Measurements from ENCODE around the gene SLC38A3. TPM values are rescaled to one million over a fixed set of nuclear protein-coding genes. Genes with fewer than 3 reads are reported as not detected.

Gene SLC38A3
- total RNA-seq, 2 experiments from 2014 or later = 0.22 TPM; not detected in 1

DNA sequence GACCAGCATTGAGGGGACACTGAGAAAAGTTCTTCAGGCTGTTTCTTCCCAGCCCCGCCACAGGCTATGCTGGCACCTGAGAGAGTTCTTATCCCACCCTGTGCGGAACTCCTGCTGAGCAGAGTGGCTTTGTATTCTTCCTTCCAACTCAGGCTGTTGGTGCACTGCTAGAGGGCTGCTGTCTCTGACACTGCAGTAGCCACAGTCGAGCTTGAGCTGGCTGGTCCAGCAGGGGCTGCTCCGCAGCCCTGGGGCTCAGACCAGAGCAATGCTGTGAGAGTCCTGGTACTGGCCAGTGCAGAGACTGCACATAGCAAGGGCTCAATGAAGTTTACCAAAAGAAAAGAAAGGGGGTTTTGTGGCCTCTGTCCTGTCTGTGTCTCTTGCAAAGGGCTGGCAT, 34.6 kb downstream of the SLC38A3 start:
- Mint-ChIP-seq H3K4me1 (ENCODE audit: low read depth) (peaks cover 63% of the 10 kb centered on the region), H3K27ac (peak overlapping the region; percentile 95), H3K36me3 (ENCODE audit: low read depth) (peaks cover 26% of the 10 kb centered on the region), H3K9me3 (no peaks in the 10 kb centered on the region), H3K4me3 (peak overlapping the region; percentile 91), H3K27me3 (no peaks in the 10 kb centered on the region)
- TF ChIP-seq, protein P1, sequence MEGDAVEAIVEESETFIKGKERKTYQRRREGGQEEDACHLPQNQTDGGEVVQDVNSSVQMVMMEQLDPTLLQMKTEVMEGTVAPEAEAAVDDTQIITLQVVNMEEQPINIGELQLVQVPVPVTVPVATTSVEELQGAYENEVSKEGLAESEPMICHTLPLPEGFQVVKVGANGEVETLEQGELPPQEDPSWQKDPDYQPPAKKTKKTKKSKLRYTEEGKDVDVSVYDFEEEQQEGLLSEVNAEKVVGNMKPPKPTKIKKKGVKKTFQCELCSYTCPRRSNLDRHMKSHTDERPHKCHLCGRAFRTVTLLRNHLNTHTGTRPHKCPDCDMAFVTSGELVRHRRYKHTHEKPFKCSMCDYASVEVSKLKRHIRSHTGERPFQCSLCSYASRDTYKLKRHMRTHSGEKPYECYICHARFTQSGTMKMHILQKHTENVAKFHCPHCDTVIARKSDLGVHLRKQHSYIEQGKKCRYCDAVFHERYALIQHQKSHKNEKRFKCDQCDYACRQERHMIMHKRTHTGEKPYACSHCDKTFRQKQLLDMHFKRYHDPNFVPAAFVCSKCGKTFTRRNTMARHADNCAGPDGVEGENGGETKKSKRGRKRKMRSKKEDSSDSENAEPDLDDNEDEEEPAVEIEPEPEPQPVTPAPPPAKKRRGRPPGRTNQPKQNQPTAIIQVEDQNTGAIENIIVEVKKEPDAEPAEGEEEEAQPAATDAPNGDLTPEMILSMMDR (IDR thresholded peaks at IDR 0.05) = no peak
- ATAC-seq (no peak), DNase-seq (no peak)
- CTCF ChIA-PET = interaction anchor here (0.9 to 8.0 kb wide), 3 partner anchors 8 to 47 kb away, joined by 3 to 239 read pairs (median 8); partner anchors contain the start of gene GNAI2
- POLR2A ChIA-PET = interaction anchor here (1.0 kb wide), 1 partner anchor 12 kb away, joined by 3 read pairs; no protein-coding TSS in a partner anchor
- intact Hi-C loops (cut with micrococcal nuclease) = no loop called here

DNA sequence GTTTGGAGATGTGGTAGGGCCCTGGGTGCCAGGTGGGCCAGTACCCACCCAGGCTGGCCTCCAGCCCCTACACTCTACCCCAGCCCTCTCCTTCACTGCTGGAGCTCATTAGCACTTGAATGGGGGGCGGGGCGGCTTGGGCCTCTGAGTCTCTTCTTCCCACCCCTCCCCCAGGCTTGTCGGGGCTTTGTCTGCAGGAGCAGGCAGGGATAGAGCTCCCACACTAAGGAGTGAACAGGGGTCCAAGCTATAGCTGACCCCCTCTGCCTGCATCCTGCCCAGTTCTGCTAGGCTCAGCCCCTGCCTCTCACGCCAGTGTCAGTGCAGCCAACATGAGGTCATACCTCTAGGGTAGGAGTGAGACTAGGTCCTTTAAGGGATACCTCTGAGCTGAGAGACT, 36.1 kb downstream of the SLC38A3 start:
- Mint-ChIP-seq H3K9me3 (no peaks in the 10 kb centered on the region), H3K4me3 (peak overlapping the region; percentile 24), H3K27ac (peak overlapping the region; percentile 95), H3K36me3 (ENCODE audit: low read depth) (peaks cover 26% of the 10 kb centered on the region), H3K27me3 (no peaks in the 10 kb centered on the region), H3K4me1 (ENCODE audit: low read depth) (peaks cover 70% of the 10 kb centered on the region)
- intact Hi-C loops (cut with micrococcal nuclease) = no loop called here
- DNase-seq (no peak), ATAC-seq (no peak)
- ChIA-PET POLR2A (interaction anchor here (1.2 to 3.8 kb wide), 6 partner anchors 8 to 48 kb away, joined by 3 to 14 read pairs (median 5); no protein-coding TSS in a partner anchor), CTCF (interaction anchor here (1.0 to 8.0 kb wide), 3 partner anchors 10 to 49 kb away, joined by 3 to 239 read pairs (median 8); partner anchors contain the start of gene GNAI2)
- TF ChIP-seq, protein P1 (IDR thresholded peaks at IDR 0.05) = no peak

DNA sequence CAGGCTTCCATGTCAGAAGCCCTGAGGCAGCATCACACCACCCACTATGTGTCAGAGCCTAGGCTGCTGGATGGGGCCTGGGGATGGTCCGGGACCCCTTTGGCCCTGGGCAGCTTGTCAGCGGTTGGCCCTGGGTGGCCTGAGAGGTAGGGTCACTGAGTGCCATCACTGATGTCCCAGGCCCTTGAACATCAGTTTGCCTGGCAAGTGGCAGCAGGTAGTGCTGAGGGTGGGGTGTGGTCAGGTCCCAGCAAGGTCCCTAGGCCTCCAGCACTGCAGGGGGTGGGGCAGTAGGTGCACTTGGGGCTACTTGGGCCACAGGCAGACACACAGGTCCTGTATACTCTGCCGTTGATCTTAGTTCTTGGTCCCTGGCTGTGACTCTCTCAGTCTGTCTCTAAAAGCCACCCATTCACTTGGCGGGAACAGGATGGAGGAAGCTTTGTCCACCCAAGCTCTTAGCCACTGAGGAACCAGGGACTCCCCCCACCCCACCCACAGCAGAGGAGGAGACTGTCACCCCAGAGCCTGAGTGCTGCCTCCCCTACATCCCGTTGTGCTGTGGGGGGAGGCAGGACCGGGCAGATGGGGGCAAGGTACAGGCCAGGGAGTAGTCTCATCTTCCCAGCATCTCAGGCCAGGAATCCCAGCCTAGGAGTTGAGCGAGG, 36.8 kb downstream of the SLC38A3 start:
- CTCF ChIA-PET = interaction anchor here (1.0 to 8.0 kb wide), 6 partner anchors 10 to 51 kb away, joined by 3 to 239 read pairs (median 7); partner anchors contain the start of genes GNAI2 and IFRD2
- peaks cover 74% of the 10 kb centered on the region for H3K4me1 Mint-ChIP-seq (ENCODE audit: low read depth)
- no peaks in the 10 kb centered on the region for H3K9me3 Mint-ChIP-seq
- peaks cover 27% of the 10 kb centered on the region for H3K36me3 Mint-ChIP-seq (ENCODE audit: low read depth)
- intact Hi-C loops (cut with micrococcal nuclease) = no loop called here
- DNase-seq (peak; percentile 46), ATAC-seq (no peak)
- no peaks in the 10 kb centered on the region for H3K27me3 Mint-ChIP-seq
- POLR2A ChIA-PET = interaction anchor here (0.9 to 3.8 kb wide), 5 partner anchors 8 to 47 kb away, joined by 3 to 14 read pairs (median 4); no protein-coding TSS in a partner anchor
- peak overlapping the region; percentile 95 for H3K27ac Mint-ChIP-seq
- TF ChIP-seq, protein P1 (IDR thresholded peaks at IDR 0.05) = no peak
- peak overlapping the region; percentile 47 for H3K4me3 Mint-ChIP-seq

DNA sequence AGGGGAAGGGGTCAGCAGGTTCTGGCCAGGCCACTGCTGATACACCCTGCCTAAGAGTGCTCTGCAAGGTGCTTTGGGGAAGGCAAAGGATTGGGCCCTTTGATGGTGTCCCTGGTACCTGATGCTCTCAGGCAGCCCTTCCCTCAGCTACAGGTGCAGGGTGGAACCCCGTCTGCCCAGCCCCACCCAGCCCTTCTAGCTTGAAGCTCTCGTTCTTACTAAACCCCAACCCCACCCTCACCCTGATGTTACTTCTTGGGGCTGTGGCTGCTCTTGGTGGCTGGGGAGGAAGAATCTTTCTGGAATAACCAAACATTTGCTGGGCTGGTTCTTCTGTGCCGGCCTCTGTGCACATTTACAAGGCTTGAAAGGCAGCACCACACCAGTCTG, 37.3 kb downstream of the SLC38A3 start:
- intact Hi-C loops (cut with micrococcal nuclease) = no loop called here
- ChIA-PET POLR2A (interaction anchor here (0.9 to 3.8 kb wide), 3 partner anchors 7 to 47 kb away, joined by 3 to 14 read pairs (median 5); no protein-coding TSS in a partner anchor), CTCF (interaction anchor here (1.2 to 8.0 kb wide), 6 partner anchors 11 to 56 kb away, joined by 3 to 239 read pairs (median 5); partner anchors contain the start of genes GNAI2, HYAL3, IFRD2 and NAA80)
- Mint-ChIP-seq H3K27me3 (no peaks in the 10 kb centered on the region), H3K4me3 (peak overlapping the region; percentile 57), H3K4me1 (ENCODE audit: low read depth) (peaks cover 79% of the 10 kb centered on the region), H3K9me3 (no peaks in the 10 kb centered on the region), H3K27ac (peak overlapping the region; percentile 95), H3K36me3 (ENCODE audit: low read depth) (peaks cover 25% of the 10 kb centered on the region)
- ATAC-seq (no peak), DNase-seq (peak; percentile 51)
- TF ChIP-seq, protein P1 (IDR thresholded peaks at IDR 0.05) = no peak

All from activated CD8-positive, alpha-beta T cell treated with anti-CD3 and anti-CD28 coated beads for 36 hours (primary cell).